AG10803 (cell line): ENCODE data around the gene INF2.

ENCODE experiments used
- DNase-seq: peaks from one replicate; pipeline ENCODE4 v3.0.0; 2010; ENCODE audit warnings: low read depth
- H3K4me3 ChIP-seq: 2 replicates; pipeline ENCODE4 v1.5.1; 2011; ENCODE audit warnings: mild to moderate bottlenecking, low read length, control low read depth
- TF ChIP-seq, protein P1 (sequence below): conservative IDR thresholded peaks from 2 replicates; pipeline ENCODE4 v1.5.1; 2011; ENCODE audit warnings: mild to moderate bottlenecking, low read length, control low read depth, inconsistent platforms

INF2 gene

DNA sequence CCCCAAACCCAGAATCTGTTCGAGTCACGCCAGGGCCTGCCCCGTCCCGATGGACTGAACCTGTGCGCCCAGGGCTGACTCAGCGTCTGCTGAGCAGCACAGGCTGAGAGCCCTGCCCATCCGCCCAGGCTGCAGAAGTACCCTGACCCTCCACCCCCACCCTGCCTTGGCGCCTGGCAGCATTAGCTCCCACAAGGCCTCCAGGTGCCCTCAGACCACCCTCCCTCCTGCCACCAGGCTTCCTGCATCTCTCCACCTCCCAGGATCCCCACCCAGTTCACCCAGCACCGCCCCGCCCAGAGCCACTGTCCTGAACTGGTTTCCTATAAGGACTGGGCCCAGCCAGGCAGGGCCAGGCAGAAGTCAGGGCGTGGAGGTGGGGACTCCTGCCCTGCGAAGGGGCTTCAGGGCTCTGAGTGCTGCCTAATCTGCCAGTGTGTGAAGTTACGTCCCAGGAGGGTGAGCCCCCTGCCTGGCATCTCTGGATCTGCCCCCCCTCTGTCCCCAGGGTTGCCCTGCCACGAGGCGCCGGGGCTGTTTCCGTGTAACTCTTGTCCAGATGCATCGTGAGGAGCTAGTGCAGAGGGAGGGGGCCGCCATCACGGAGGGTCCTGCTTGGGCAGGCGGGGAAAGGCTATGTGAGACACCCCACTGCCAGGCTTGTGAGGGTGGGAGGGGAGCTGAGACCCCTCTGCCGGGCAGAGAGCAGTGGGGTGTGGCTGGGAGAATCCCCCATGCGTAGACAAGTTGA lies 43.7 kb downstream of the INF2 start:
- DNase-seq = no peak
- no peak overlapping the region for H3K4me3 ChIP-seq
- TF ChIP-seq, protein P1, sequence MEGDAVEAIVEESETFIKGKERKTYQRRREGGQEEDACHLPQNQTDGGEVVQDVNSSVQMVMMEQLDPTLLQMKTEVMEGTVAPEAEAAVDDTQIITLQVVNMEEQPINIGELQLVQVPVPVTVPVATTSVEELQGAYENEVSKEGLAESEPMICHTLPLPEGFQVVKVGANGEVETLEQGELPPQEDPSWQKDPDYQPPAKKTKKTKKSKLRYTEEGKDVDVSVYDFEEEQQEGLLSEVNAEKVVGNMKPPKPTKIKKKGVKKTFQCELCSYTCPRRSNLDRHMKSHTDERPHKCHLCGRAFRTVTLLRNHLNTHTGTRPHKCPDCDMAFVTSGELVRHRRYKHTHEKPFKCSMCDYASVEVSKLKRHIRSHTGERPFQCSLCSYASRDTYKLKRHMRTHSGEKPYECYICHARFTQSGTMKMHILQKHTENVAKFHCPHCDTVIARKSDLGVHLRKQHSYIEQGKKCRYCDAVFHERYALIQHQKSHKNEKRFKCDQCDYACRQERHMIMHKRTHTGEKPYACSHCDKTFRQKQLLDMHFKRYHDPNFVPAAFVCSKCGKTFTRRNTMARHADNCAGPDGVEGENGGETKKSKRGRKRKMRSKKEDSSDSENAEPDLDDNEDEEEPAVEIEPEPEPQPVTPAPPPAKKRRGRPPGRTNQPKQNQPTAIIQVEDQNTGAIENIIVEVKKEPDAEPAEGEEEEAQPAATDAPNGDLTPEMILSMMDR = no peak

- TF ChIP-seq, protein P1 = no peak
- H3K4me3 ChIP-seq = no peak overlapping the region
- DNase-seq = no peak
These were observed 44.7 kb downstream of the INF2 start for GRCh38 chr14:104734051-104734587.

GRCh38 chr14:104734601-104734990 lies 45.2 kb downstream of the INF2 start:
- no peak for DNase-seq
- TF ChIP-seq, protein P1 = no peak
- H3K4me3 ChIP-seq = no peak overlapping the region

DNA sequence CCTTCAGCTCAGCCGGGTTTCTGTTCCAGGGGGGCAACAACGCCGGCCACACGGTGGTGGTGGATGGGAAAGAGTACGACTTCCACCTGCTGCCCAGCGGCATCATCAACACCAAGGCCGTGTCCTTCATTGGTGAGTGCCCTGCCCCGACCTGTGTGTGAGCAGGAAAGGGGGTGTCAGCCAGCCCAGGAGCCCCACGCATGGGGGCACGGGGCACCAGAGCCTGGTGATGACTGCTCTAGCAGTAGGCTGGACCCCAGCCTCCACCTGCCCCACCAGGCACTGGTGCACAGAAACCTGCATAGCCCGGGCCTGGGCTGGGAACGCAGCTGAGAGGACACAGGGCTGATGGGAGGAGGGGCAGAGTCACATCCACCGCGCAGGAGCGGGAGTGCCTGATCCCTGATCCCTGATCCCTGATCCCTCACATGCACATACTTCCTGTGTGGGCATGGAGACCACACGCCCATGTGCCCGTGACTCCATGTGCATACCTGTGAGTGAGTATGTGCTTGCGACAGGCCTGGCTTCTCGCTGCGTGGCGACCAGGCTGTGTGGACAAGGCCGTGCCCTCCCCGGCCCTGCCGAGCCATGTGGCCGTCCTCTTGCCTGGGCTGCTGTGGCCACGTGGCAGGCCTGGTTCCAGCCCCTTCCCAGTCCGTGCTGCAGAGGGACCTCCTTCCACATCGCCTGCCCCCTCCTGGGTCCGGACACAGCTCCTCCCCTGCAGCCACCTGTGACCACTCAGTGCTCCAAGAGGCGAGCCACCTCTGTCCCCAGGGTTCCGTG lies 45.8 kb downstream of the INF2 start:
- H3K4me3 ChIP-seq = no peak overlapping the region
- TF ChIP-seq, protein P1 = no peak
- no peak for DNase-seq

DNA sequence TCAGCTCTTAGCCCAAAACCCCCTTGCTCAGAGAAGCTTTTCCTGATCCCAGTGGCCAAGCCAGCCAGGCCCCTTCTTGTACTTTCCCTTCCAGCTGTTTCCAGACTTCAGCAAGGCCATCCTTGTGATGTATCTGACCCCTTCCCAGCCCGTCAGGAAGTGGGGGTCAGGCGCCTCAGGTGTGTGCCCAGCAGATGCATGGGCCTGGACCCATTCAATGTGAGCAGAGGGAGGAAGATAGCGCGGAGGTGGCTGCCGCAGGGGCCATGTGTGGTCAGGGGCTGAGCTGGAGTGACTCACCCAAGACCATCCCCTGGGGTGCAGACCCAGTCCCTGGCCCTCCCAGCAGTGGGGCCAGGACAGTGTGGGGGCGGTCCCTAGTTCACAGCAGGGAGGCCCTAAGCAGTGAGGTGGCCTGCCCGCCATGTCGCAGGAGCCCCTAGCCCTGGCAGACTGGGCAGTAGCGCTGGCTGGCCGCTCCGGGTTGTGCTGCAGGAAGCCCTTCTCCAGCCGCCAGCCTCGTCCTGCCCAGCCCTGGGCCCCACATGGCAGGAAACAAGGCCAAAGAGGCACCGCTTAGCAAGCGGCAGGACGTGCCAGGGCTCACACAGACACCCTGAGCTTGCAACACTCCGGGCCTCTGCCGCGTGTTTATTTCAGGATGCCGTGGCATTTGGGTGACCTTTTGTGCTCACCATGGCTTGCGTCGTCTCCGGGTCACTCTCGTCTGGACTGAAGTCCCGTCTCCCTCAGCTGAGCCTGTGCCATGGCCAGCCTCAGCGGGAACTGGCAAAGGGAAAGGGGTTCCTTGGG lies 46.6 kb downstream of the INF2 start:
- TF ChIP-seq, protein P1 = no peak
- DNase-seq = peak; percentile 88
- no peak overlapping the region for H3K4me3 ChIP-seq

GRCh38 chr14:104738375-104739019 lies 49.1 kb downstream of the INF2 start:
- DNase-seq = no peak

More at GRCh38 chr14:104738375-104739019, 49.1 kb downstream of the INF2 start:
- H3K4me3 ChIP-seq = no peak overlapping the region
- TF ChIP-seq, protein P1 = no peak
